Mesothelial cell of epicardium (in vitro differentiated cells): Measurements from ENCODE around the gene PRKN. TPM values are rescaled to one million over a fixed set of nuclear protein-coding genes. Genes with fewer than 3 reads are reported as not detected.

ENCODE experiments used
- DNase-seq, 2 experiments: peaks; one replicate each; pipeline ENCODE4 v3.0.0; 2021; ENCODE audit warnings: low spot score in 2 of 2; ENCODE audit not compliant: unreplicated experiment in 2 of 2
- H3K27ac Mint-ChIP-seq: 2 replicates; pipeline ENCODE4 v1.8.0; 2021; ENCODE audit warnings: mixed read lengths
- H3K27me3 Mint-ChIP-seq: 2 replicates; pipeline ENCODE4 v1.8.0; 2021; ENCODE audit warnings: low read depth, mixed read lengths
- H3K36me3 Mint-ChIP-seq: 2 replicates; pipeline ENCODE4 v1.8.0; 2021; ENCODE audit warnings: mixed read lengths
- H3K4me1 Mint-ChIP-seq: 2 replicates; pipeline ENCODE4 v1.8.0; 2021; ENCODE audit warnings: mixed read lengths
- H3K4me3 Mint-ChIP-seq: 2 replicates; pipeline ENCODE4 v1.8.0; 2021; ENCODE audit warnings: mild to moderate bottlenecking, moderate library complexity, mixed read lengths
- H3K9me3 Mint-ChIP-seq: 2 replicates; pipeline ENCODE4 v1.8.0; 2021; ENCODE audit warnings: mixed read lengths
- CTCF ChIP-seq: fragments of 200-600 bp; sonication (generic); IDR thresholded peaks from one replicate; pipeline ENCODE4 v1.5.0; 2021; ENCODE audit warnings: antibody characterized with exemption; ENCODE audit not compliant: unreplicated experiment
- total RNA-seq: library from RNA; stranded (reverse); gene quantifications from 3 replicates; pipeline ENCODE4 v1.2.1, GENCODE V29; 2021

PRKN gene
- total RNA-seq, 1 donor from 2014 or later = 7.6 TPM

- no peaks in the 10 kb centered on the region for H3K9me3 Mint-ChIP-seq
- H3K36me3 Mint-ChIP-seq = no peaks in the 10 kb centered on the region
- no peaks in the 10 kb centered on the region for H3K27me3 Mint-ChIP-seq
- no peak overlapping the region for H3K4me3 Mint-ChIP-seq
- no peak for TF ChIP-seq CTCF
- DNase-seq = no peak
- no peak overlapping the region for H3K27ac Mint-ChIP-seq
- H3K4me1 Mint-ChIP-seq = peaks cover 4% of the 10 kb centered on the region
Measured at GRCh38 chr6:161486361-161487216, 1241.0 kb downstream of the PRKN start.

GRCh38 chr6:161482517-161482858, 1245.1 kb downstream of the PRKN start:
- no peak for TF ChIP-seq CTCF
- Mint-ChIP-seq H3K36me3 (no peaks in the 10 kb centered on the region), H3K9me3 (no peaks in the 10 kb centered on the region), H3K27ac (no peak overlapping the region), H3K4me1 (no peaks in the 10 kb centered on the region), H3K4me3 (no peak overlapping the region), H3K27me3 (no peaks in the 10 kb centered on the region)
- no peak for DNase-seq

- no peak overlapping the region for H3K27ac Mint-ChIP-seq
- TF ChIP-seq CTCF = no peak
- no peaks in the 10 kb centered on the region for H3K27me3 Mint-ChIP-seq
- H3K4me1 Mint-ChIP-seq = no peaks in the 10 kb centered on the region
- H3K36me3 Mint-ChIP-seq = no peaks in the 10 kb centered on the region
- H3K4me3 Mint-ChIP-seq = no peak overlapping the region
- no peak for DNase-seq
- H3K9me3 Mint-ChIP-seq = no peaks in the 10 kb centered on the region
Measured at GRCh38 chr6:161481786-161482516, 1245.6 kb downstream of the PRKN start.

- H3K27ac Mint-ChIP-seq = no peak overlapping the region
- H3K27me3 Mint-ChIP-seq = no peaks in the 10 kb centered on the region
- H3K36me3 Mint-ChIP-seq = no peaks in the 10 kb centered on the region
- no peak for DNase-seq
- no peak for TF ChIP-seq CTCF
- H3K4me3 Mint-ChIP-seq = no peak overlapping the region
- no peaks in the 10 kb centered on the region for H3K4me1 Mint-ChIP-seq
- no peaks in the 10 kb centered on the region for H3K9me3 Mint-ChIP-seq
Measured at GRCh38 chr6:161480421-161481155, 1247.0 kb downstream of the PRKN start.

GRCh38 chr6:161479376-161479775, 1248.2 kb downstream of the PRKN start:
- Mint-ChIP-seq H3K4me3 (no peak overlapping the region), H3K36me3 (no peaks in the 10 kb centered on the region), H3K9me3 (no peaks in the 10 kb centered on the region), H3K27me3 (no peaks in the 10 kb centered on the region), H3K4me1 (no peaks in the 10 kb centered on the region), H3K27ac (no peak overlapping the region)
- TF ChIP-seq CTCF = no peak
- DNase-seq = no peak
